ENCODE results near the gene THSD4.

The THSD4 gene

DNA sequence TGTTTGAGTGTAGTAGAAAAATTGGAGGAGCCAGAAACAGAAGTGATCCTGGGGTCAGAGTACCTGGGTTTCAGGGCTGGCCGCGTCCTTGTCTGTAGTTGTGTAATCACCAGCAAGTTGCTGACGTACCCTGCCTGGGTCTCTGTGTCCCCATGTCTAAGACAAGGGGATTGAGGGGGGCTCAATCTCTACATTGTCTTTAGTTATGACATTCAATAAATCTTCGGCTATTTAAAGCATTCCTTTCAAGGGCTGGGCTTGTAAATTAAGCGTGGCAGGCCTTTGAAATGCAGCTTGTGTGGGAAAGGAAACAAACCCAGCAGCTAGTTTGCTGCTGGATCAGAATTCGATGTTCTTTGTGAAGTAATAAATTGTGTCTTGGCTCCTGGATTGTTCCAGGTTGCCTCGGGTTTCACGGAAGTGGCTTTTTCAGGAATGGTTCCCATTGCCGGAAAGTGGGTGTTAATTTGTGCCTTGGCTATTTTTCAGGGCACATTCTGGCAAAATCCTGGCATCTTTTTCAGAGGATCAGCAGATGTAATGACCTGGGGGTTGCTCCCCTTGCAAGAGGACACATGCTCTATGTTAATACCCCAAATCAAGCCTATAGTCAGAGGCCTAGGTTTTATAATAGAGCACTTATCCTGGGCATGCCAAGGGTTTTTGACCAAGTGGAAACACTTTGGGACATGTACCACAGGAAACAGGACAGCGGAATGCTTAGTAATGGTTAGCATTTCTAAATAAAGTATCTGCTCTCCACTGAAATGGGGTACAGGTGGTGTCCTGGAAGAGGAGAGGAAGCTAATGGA lies 400.3 kb downstream of the THSD4 start:
- DNase-seq = no peak

DNA sequence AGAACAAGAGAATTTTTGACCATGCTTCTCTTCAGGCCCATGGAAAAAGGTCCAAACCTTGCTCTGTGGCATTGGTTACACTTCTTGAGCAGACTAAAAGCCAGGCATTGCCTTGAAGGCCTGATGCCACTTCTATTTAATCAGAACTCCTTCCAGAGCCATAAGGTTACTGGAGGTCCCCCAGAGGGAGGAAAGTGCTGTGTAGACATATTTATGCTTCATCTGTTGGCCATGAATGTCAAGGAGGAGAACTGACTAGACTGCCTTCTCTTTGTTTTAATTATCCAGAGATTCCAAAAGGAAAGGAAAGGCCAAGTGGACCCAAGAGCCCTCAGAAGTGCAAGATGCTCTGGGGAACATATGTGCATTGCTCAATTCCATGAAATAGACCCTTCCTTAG lies 402.5 kb downstream of the THSD4 start:
- no peak for DNase-seq

DNA sequence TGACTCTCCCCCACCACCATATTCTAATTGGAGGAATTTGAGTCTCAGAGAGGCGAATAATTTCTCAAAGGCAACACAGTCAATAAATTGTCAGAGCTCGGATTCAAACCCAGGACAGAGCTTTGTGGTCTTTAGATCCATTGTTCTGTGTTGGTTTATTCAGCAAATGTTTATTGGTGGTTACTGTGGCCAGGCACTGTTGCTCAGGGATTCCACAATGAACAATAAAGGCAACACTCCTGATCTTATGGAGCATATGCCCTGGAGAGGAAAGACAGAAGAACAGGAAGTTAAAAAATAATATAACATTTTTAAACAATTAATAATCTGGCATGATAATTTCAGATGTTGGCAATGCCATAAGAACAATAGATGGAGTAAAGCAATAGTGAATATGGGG lies 403.4 kb downstream of the THSD4 start:
- DNase-seq = no peak

DNA sequence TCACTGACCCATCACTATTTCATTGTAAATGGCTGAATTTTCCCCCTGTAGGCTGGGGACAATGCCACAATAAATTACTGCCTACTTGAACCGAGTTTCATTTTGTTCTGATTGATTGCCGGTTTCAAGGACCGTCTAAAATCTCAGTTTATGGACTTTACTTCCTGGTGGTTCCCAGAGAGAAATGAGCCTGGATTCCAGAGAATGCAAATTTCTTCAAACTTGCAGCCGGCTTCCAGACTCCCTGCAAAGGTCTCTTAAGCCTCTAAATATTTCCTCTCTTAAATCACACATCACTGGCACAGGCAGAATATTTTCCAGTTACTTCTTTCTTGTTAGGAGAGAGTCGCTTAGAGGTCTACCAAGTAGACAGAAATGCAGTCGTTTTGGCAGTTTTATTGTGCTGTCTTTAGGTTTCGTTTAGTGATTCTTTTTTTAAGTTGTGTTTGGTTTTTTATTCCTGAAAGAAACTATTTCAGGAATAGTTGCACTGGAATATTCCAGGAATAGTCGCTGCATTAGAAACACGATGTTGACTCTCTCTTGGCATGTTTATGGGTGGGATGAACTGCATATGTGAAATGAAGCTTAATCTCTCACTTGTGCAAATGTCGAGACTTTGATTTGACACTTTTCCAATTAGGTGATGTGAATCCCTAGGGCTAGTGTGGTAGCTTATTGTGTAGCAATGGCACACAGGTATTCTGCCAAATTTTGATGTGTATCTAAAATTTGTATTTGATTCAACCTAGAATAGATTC lies 411.0 kb downstream of the THSD4 start:
- DNase-seq = no peak

DNA sequence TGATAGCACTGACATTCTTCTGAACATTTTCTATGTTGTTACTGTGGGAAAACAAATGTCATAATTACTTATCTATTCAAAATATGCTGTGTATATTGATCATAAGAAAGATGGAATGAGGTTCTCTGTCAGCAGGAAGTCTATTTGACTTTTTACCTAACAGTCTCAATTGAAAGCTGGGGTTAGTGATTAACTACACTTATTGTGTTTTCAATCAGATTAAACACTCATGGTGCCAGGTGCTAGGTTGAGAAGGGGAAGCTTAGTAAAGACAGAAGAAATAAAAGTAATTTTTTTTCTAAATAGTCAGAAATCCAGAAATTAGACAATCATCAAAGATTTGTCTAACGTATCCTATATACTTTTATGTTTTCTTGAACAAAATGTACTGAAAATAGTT lies 414.1 kb downstream of the THSD4 start:
- no peak for DNase-seq

DNA sequence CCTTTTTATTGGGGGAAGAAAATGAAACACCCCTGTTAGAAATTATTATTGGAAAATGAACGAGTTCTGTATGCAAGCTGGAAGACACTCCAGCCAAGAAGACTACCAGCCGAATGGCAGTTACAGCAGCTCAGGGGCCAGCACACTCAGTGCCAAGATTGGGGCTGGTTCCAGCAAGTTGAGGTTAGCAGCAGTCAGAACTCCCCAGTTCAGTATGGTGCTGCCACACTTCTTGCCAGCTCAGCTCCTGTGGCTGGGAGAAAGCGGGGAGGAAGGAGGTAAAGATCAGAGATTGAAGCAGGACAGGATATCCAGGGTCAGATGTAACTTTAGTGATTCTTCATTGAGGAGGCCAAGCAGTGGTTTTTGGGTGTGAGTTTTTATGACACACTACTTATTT lies 414.8 kb downstream of the THSD4 start:
- DNase-seq = no peak

DNA sequence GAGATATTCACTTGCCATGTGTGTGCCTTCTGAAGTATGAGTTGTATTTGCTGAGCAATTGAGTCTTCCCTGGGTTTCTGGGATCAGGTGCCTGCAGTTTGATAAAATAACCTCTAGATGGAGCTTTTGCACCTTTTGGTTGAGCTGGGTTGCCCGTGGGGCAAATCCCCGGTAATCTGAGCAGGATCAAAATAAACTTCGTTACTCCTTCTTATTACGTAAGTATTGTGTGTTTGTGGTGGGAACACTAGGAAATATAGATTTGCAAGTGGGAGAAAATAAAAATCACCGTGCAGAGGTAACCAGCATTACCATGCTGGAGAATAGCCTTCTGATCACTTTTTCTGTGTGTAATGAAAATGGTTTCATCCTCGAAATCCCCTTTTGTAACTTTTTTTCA lies 417.7 kb downstream of the THSD4 start:
- DNase-seq = no peak

DNA sequence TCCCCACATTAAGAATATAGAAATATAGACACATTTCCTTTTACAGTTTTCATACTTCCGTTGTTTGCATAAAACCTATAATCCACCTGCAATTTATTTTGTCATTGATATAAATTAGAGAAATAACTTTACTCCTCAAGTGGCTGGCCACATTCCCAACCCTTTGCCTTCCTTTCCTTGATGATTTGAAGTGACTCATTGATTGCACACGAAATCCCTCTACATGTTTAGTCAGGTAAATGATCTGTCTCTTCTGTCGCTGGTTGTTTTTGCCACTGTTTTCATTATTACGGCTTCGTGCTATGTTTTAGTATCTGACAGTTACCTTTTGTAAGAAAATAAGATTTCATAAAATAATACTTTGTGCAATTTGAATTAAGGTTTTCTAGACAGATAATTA lies 422.9 kb downstream of the THSD4 start:
- DNase-seq = no peak

DNA sequence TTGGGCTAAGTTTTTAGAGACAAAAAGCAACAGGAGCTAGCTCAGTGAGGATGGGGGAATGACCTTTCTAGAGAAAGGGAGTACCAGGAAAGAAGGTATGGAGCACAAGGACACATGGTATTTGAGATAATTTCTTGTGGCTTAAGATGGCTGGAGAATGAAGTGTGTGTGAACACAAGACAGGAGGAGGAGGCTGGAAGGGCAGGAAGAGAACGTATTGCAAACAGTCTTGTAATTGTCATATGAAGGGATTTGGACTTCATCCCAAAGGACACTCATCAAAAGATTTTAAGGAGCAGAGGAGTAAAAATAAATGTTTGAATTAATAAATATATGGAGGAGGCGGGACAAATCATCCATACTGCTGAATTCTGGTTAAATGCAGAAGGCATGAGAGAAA lies 426.5 kb downstream of the THSD4 start:
- DNase-seq = no peak

DNA sequence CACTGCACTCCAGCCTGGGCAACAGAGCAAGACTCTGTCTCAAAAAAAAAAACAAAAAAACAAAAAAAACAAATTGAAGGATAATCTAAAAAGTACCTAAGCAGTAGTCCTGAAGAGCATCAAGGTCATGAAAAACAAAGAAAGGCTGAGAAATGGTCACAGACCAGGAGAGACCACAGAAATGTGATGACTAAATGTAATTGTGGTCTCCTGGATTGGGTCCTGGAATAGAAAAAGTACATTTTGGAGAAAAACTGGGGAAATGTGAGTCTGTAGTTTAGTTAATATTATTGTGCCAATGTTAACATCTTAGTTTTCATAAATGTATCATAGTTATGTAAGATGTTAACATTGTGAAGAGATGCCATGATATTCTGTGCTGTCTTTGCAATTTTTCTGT lies 427.6 kb downstream of the THSD4 start:
- DNase-seq = no peak

DNA sequence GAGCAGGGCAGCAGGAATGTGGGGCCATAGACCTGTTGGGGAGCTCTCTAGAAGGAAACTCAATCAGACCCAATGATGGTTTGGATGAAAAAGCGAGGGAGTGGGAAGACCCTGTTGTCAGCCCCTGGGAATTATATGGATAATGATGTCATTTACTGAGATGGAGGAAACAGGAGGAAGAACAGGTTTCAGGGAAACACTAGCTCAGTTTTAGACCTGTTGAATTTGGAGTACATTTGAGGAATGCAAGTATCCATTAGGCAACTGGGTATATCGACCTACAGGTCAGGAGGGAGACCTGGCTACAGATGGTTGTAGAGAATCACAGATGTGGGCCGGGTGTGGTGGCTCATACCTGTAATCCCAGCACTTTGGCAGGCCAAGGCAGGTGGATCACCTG lies 428.1 kb downstream of the THSD4 start:
- no peak for DNase-seq

DNA sequence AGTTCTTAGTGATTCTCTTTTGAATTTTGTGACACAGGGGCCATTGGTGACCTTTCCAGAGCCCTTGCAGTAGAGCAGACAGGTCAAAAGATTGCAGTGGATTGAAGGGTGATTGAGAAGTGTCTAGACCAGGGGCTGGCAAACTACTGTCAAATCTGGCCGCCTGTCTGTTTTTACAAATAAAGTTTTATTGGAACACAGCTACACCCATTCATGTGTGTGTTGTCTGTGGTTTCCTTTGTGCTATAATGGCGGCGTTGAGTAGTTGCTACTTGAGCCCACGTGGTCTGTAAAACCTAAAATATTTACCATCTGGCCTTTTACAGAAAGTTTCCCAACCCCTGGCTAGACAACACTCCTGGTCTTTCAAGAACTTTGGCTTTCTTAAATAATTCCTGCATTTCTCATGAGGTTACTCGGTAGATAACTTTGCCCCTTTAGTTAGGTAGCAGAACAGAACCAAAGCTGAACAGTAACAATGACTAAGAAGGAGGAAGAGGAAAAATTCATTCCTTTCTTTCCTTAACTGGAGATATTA lies 430.0 kb downstream of the THSD4 start:
- DNase-seq = no peak

DNA sequence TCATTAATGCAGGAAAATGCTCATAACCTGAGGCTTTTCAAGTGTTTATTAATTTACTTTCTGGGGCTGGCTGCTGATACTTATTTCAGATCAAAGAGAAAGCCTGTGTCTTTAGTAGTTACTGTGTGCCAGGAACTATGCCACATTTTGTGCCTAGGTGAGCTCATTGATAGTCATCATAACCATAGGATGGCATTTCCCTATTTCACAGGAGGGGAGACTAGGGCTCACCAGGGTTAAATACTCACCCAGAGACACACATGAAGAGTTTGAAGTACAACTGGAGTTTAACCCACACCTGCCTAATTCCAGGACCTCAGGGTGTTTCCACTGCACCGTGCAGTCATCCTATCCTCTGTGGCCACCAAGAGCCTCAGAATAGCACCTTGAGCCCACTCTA lies 430.7 kb downstream of the THSD4 start:
- DNase-seq = no peak

DNA sequence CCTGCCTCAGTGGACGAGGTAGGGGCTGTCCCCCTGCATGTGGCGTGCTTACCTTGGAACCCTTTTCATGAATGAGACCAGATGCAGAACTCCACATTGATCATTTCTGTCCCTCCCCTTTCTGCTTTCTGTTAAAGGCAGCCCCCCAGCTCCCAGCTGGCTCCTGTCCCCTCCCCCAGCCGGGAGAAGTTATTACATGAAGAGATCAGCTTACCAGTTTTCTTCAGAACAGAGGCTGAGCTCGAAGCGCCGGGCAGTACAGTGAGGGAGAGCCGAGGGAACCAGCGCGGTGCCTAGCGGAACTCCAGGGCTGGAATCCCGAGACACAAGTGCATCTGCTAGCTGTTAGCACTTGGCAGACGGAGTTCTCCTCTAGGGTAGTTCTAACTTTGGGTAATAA lies 431.7 kb downstream of the THSD4 start:
- DNase-seq = no peak

DNA sequence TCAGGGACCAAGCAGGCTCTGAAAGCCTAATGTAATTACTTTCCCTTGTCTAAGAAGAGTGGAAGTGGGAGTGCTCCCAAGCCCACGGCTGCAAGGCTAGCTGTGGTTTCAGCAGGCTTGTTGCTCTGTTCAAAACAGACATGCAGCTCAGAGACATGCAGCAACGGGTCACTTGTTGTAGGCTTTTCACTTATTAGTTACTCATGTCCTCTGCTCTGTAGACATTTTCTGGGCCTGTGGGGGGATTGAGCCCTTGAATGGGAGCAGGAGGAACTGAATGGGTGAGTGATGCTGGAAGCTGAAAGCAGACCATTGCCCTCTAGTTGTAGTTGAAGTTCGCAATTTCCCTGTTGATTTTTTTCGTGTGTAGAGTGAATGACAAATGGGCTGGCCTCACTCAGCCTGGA lies 433.1 kb downstream of the THSD4 start:
- no peak for DNase-seq

DNA sequence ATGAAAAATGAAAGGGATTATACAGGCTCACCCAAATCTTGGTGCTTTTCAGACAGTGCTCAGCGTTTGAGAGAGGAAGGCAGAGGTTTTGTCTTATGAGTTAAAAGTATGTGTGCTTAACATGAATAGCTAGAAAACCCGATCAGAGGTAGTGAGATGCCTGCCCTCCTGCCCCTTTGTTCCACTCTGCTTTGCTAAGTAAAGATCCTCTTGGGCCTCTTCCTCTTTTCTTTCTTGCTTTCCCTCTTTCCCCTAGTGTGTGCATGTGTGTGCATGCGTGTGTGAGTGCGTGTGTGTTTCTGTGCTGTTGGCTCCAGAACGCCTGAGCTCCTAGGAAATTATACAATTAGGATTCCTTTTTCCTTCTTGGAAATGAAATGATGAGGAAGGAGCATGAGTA lies 433.8 kb downstream of the THSD4 start:
- no peak for DNase-seq

DNA sequence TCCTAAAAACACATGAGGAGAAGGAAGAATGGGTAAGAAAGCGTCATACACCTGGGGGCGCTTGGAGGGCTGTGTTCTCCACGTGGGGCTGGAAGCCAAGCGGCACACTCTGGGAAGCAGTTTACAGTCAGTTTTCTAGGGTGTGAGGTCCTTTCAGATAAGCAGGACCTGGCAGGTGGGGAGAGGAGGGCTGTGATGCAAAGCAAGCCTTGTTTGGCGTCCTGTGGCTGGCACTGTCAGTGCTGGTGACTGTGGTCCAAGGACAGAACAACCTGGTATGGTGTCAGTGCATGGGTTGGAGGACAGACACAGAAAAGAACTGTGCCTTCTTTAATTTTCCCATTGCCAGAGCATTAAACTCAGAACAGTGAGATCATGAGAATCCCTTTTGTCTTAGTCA lies 434.4 kb downstream of the THSD4 start:
- DNase-seq = no peak

DNA sequence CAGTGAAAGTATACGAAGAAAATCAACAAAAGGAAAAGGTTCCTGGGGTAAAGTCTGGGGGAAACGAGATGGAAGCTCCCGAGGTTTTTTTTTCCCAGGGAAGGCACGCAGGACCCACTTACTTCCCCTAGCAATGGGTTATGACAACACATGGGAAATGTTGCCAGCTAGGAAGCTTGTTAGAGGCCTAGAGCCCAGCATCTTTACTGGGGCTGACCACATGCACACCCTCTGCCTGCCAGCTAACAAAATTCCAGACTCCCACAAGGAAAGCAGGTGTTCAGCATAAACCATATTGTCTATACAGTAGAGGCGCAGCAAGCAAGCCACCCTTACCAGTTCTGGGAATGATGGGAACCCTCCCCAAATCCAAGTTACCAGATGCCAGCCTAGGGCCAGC lies 436.3 kb downstream of the THSD4 start:
- no peak for DNase-seq

DNA sequence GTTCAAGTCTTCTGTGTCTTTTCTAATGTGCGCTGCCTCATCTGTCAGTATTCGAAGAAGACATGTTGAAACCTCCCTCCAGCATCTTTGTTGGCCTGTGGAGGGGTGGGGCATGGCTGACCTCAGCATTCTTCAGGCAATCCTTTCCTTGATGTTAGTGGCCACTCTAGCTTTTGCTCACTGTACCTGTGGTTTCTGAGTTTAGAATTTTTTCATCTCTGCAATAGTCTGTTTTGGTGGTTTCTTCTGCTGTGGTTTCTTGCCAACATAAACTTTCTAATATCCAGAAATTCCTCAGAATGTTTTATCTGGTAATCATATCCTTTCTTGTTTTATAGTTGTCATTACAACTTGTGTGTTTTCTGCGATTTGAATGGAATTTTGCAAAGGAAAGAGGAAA lies 443.8 kb downstream of the THSD4 start:
- DNase-seq = no peak

DNA sequence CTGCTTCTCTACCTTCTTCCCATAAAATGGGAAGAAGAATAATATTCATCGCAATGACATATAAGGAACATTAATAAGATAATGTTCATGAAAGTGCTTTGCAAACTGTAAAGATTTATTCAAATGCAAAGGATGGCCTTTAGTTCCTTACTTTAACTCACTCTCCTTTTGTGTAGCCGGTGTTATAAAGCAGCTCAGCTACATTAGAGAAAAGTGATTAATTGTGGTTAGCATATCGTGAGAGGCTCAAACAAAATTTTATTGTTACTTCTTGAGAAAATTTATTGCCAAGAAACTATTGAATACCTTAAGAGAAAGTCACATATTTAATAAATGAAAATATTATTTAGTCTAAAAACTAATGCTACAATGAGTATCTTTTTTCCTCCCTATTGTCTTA lies 444.3 kb downstream of the THSD4 start:
- no peak for DNase-seq

DNA sequence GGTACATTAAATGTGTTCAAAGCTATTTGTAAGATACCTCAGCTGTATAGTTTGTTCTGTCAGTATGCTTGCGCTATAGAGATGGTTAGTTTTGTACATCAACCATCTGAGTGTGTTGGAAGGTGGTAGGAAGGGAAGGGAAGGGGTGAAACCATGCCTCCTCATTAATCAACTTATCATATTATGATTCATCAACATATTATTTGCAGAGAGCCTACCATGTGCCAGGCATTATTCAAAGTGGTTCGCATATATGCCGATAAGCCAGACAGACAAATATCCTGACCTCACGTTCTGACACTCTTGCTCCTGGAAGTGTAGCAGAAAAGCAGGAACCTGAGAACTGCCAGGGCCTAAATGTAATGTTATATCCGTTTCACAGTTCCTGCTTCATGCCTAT lies 447.0 kb downstream of the THSD4 start:
- DNase-seq = no peak

DNA sequence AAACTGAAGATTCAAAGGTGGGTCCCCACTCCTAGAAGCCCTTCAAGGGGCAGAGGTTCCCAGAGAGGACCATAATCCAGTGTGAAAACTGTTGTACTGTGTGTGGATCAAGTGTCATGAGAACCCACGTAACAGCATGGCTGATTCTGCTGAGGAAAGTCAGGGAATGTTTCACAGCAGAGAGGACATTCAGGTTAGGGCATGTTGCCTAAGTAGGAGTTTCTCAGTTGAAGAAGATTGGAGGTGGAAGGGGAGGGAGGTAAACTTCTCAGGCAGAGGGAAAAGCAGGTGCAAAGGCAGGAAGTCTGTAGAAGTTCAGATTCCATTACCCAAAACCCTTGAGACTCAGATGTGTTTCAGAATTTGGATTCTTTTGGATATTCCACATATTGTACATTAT lies 448.9 kb downstream of the THSD4 start:
- no peak for DNase-seq

DNA sequence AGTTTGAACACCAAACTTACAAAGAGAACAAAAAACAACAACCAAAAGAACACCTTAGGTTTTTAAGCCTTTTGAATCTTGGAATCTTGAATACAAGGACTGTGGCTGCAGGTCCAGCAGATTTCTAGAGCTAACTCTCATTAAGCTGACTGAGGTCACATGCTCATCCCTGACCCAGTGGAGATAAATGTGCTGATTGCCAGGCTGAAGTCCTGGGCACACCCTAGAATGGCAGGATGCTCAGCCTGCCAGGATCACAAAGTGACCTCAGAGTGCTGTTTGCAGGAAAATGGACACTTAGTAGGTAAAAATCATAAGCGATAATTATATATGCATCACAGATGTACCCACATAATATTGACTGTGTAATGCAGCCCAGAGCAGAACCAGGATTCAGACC lies 449.7 kb downstream of the THSD4 start:
- no peak for DNase-seq

DNA sequence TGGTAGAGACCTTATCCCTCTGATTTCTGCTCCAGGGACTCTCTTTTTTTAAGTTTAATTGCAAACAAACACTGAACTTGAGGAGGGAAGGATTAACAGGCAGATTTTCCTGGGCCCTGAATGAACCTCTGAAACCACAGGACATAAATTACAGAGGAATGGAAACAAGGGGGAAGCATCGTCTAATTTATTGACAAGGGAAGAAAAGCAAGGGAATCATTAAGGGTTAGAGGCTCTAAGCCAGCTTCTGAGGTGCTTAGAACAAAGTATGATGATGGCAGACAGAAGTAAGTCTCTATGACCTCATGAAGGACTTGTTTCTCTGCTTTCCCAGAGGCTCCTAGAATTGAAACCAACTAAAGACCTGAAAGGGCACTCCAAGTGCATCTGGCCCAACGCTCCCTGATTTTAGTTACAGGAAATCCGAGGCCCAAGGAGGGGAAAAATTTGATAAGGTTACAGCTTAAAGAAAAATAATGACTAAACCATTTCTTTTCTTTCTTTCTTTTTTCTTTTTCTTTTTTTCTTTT lies 450.4 kb downstream of the THSD4 start:
- DNase-seq = no peak

Data from midbrain (tissue), 1 donor.